ENCODE data around the gene SPSB2. TPM values are rescaled to one million over a fixed set of nuclear protein-coding genes. Genes with fewer than 3 reads are reported as not detected.
"Not testable (repeated sequence)": the region's sequence is repeated elsewhere in the genome, so short reads cannot be mapped to it uniquely, and the experiment has no call there.

SPSB2 gene
- total RNA-seq, 2 experiments from 2014 or later, result 3.8 to 4.7 TPM

DNA sequence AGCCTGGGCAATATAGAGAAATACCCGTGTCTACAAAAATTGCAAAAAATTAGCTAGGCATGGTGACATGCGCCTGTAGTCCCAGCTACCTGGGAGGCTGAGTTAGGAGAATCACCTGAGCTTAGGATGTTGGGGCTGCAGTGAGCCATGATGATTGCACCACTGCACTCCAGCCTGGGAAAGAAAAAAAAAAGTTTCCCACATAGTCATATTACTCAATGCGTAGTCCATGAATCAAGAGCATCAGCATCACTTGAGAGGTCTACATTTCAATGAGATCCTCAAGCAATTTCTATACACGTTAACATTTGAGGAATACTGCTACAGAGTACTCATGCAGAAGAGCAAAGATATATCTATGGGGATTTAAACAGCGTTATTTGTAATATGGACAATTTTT is 26.3 kb upstream of the SPSB2 start:
- H3K27ac Mint-ChIP-seq, result no peak overlapping the region
- no peaks in the 10 kb centered on the region for H3K9me3 Mint-ChIP-seq
- CTCF ChIA-PET, result interaction anchor here (0.7 to 1.5 kb wide), 3 partner anchors 8 to 146 kb away, joined by 4 to 7 read pairs (median 4); partner anchors contain the start of gene MLF2
- POLR2A ChIA-PET, result interaction anchor here (0.7 kb wide), 1 partner anchor 27 kb away, joined by 3 read pairs; the partner anchor contains the start of gene SPSB2
- H3K36me3 Mint-ChIP-seq, result no peaks in the 10 kb centered on the region
- intact Hi-C loops (cut with micrococcal nuclease), result no loop called here
- no peak overlapping the region for H3K4me3 Mint-ChIP-seq
- no peak for DNase-seq
- H3K27me3 Mint-ChIP-seq, result no peaks in the 10 kb centered on the region
- H3K4me1 Mint-ChIP-seq (ENCODE audit: low read depth), result peaks cover 7% of the 10 kb centered on the region

DNA sequence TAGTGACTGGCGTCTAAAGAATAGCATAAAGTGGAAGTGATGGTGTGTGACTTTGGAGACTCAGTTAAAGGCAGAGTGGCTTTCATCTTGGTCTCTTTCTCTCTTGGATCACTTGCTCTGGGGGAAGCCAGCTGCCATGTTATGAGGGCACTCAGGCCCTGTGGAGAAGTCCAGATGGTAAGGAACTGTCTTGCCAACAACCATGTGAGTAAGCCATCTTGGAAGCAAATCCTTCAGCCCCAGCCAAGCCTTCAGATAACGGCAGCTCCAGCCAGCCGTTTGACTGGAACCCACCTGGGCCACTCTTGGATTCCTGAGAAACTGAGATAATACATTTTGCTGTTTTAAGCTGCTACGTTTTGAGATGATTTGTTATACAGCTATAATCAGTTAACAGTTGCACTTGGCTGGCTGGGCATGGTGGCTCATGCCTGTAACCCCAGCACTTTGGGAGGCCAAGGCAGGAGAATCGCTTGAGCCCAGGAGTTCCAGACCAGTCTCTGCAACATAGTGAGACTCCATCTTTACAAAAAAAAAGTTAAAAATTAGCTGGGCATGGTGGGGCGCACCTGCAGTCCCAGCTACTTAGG is 23.8 kb upstream of the SPSB2 start:
- H3K27me3 Mint-ChIP-seq, result no peaks in the 10 kb centered on the region

DNA sequence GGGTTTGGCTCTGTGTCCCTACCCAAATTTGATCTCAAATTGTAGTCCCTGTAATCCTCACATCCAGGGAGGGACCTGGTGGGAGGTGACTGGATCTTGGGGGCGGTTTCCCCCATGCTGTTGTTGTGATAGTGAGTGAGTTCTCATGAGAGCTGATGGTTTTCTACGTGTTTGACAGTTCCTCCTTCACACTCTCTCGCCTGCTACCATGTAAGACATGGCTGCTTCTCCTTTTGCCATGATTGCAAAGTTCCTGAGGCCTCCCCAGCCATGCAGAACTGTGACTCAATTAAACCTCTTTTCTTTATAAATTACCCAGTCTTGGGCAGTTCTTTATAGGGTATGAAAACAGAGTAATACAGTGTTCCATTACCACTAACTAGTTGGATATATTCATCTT is 21.2 kb upstream of the SPSB2 start:
- Mint-ChIP-seq H3K4me3 (no peak overlapping the region), H3K27me3 (no peaks in the 10 kb centered on the region), H3K9me3 (no peaks in the 10 kb centered on the region), H3K4me1 (ENCODE audit: low read depth) (peaks cover 17% of the 10 kb centered on the region), H3K36me3 (peaks cover 2% of the 10 kb centered on the region), H3K27ac (no peak overlapping the region)
- ChIA-PET CTCF (interaction anchor here (0.6 to 1.0 kb wide), 2 partner anchors 44 to 70 kb away, joined by 3 to 6 read pairs; no protein-coding TSS in a partner anchor), POLR2A (no interaction called here)
- DNase-seq, result no peak
- intact Hi-C loops (cut with micrococcal nuclease), result no loop called here

More for the DNA sequence above, 23.8 kb upstream of the SPSB2 start:
- H3K4me1 Mint-ChIP-seq (ENCODE audit: low read depth), result peaks cover 10% of the 10 kb centered on the region
- H3K36me3 Mint-ChIP-seq, result no peaks in the 10 kb centered on the region
- H3K4me3 Mint-ChIP-seq, result no peak overlapping the region
- no peak overlapping the region for H3K27ac Mint-ChIP-seq
- no peak for DNase-seq
- intact Hi-C loops (cut with micrococcal nuclease), result no loop called here
- ChIA-PET CTCF (interaction anchor here (0.7 to 1.2 kb wide), 3 partner anchors 25 to 965 kb away, joined by 3 read pairs; no protein-coding TSS in a partner anchor), POLR2A (interaction anchor here (0.5 kb wide), 1 partner anchor 228 kb away, joined by 3 read pairs; no protein-coding TSS in a partner anchor)
- no peaks in the 10 kb centered on the region for H3K9me3 Mint-ChIP-seq

DNA sequence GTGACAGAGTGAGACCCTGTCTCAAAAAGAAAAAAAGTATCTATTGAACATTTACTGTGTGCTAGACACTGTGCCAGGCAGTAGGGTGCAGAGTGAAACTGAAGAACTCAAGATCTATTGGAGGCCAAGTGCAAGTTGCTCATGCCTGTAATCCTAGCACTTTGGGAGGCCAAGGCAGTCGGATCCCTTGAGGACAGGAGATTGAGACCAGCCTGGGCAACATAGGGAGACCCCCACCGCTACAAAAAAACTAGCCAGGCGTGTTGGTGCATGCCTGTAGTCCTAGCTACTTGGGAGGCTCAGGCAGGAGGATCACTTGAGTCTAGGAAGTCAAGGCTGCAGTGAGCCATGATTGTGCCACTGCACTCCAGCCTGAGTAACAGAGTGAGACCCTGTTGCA is 19.6 kb upstream of the SPSB2 start:
- H3K27me3 Mint-ChIP-seq; intact Hi-C loops (cut with micrococcal nuclease); H3K27ac Mint-ChIP-seq; H3K9me3 Mint-ChIP-seq; H3K36me3 Mint-ChIP-seq; DNase-seq: not testable (repeated sequence)
- ChIA-PET CTCF (interaction anchor here (2.0 to 2.4 kb wide), 4 partner anchors 20 to 65 kb away, joined by 4 to 53 read pairs (median 17); partner anchors contain the start of genes CDCA3, SPSB2 and USP5), POLR2A (interaction anchor here (2.0 kb wide), 2 partner anchors 22 to 51 kb away, joined by 8 to 9 read pairs; partner anchors contain the start of genes C12orf57, ENO2 and RNU7-1)
- peak overlapping the region; percentile 30 for H3K4me3 Mint-ChIP-seq
- H3K4me1 Mint-ChIP-seq (ENCODE audit: low read depth), result peaks cover 17% of the 10 kb centered on the region

DNA sequence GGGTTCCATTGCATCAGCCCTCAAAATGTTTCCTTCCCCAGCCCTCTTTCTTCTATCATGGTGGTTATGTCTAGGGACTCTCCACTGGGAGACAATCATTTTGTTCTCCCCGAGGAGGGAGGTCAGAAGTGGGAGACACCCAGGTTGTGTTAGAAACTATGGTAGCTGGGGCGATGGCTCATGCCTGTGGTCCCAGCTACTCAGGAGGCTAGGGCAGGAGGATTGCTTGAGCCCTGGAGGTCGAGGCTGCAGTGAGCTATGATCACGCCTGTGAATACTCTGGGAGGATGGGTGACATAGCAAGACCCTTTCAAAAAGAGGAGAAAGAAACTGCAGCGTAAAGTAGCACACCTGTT is 18.5 kb upstream of the SPSB2 start:
- no peaks in the 10 kb centered on the region for H3K27me3 Mint-ChIP-seq
- peak; percentile 35 for DNase-seq
- peaks cover 17% of the 10 kb centered on the region for H3K4me1 Mint-ChIP-seq (ENCODE audit: low read depth)
- H3K9me3 Mint-ChIP-seq, result no peaks in the 10 kb centered on the region
- intact Hi-C loops (cut with micrococcal nuclease), result loop anchor here (1.0 kb wide), 7 partner anchors 13 to 138 kb away; partner anchors contain the start of genes ENO2, LRRC23, MLF2 and RNU7-1
- H3K27ac Mint-ChIP-seq, result peak overlapping the region; percentile 97
- H3K4me3 Mint-ChIP-seq, result peak overlapping the region; percentile 82
- ChIA-PET POLR2A (interaction anchor here (0.8 to 2.0 kb wide), 14 partner anchors 13 to 202 kb away, joined by 3 to 24 read pairs (median 5); partner anchors contain the start of genes C12orf57, CD4, CDCA3 and ENO2), CTCF (interaction anchor here (0.6 to 3.2 kb wide), 33 partner anchors 8 to 221 kb away, joined by 3 to 53 read pairs (median 5); partner anchors contain the start of genes C12orf57, CD4, CDCA3 and COPS7A)
- peaks cover 2% of the 10 kb centered on the region for H3K36me3 Mint-ChIP-seq

DNA sequence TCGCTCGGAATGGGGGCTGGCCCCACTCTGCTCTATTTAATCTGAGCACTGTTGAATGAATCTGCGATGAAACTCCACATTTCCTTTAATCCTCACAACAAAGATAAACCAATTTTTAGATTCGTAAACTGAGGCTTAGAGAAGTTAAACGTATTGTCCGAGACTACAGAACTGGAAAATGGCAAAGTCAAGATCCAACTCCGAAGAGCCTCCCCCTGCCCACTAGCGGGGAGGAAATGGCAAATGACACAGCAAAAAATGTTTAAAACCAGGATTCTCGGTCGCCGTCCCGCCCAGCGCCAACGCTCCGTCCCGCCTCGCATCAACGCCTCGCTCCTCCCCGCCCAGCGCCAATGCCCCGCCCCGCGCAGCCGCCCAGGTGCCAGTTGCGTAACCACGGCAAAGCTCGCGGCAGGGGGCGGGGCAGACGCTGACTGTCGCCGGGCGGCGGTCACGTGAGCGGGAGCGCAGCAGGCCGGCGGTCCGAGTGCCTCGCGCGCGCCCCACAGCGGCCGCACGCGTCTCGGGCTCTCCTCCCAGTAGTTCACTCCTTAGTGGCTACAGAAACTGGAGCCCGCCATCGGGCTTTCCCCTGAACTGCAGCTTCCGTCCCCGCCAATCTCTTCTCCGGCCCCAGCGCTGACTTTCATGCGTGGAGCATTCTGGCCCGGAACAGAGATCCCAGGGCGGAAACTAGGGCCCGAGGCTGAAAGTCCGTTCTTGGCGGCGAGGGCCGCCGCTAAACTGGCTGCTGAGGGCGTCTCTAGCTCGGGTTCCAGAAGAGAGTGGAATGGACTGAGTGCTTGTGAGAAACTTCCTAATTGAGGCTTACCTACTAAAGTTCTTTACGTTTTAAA is 17.9 kb upstream of the SPSB2 start:
- peak overlapping the region; percentile 84 for H3K4me3 Mint-ChIP-seq
- DNase-seq, result peak; percentile 99
- H3K27me3 Mint-ChIP-seq, result no peaks in the 10 kb centered on the region
- ChIA-PET CTCF (interaction anchor here (0.6 to 3.2 kb wide), 37 partner anchors 9 to 222 kb away, joined by 3 to 53 read pairs (median 5); partner anchors contain the start of genes C12orf57, CD4, CDCA3 and COPS7A), POLR2A (interaction anchor here (0.8 to 2.0 kb wide), 14 partner anchors 13 to 201 kb away, joined by 3 to 24 read pairs (median 5); partner anchors contain the start of genes C12orf57, CD4, CDCA3 and ENO2)
- intact Hi-C loops (cut with micrococcal nuclease), result loop anchor here (1.0 kb wide), 7 partner anchors 13 to 138 kb away; partner anchors contain the start of genes ENO2, LRRC23, MLF2 and RNU7-1
- no peaks in the 10 kb centered on the region for H3K9me3 Mint-ChIP-seq
- H3K36me3 Mint-ChIP-seq, result peaks cover 2% of the 10 kb centered on the region
- peak overlapping the region; percentile 97 for H3K27ac Mint-ChIP-seq
- H3K4me1 Mint-ChIP-seq (ENCODE audit: low read depth), result peaks cover 17% of the 10 kb centered on the region

DNA sequence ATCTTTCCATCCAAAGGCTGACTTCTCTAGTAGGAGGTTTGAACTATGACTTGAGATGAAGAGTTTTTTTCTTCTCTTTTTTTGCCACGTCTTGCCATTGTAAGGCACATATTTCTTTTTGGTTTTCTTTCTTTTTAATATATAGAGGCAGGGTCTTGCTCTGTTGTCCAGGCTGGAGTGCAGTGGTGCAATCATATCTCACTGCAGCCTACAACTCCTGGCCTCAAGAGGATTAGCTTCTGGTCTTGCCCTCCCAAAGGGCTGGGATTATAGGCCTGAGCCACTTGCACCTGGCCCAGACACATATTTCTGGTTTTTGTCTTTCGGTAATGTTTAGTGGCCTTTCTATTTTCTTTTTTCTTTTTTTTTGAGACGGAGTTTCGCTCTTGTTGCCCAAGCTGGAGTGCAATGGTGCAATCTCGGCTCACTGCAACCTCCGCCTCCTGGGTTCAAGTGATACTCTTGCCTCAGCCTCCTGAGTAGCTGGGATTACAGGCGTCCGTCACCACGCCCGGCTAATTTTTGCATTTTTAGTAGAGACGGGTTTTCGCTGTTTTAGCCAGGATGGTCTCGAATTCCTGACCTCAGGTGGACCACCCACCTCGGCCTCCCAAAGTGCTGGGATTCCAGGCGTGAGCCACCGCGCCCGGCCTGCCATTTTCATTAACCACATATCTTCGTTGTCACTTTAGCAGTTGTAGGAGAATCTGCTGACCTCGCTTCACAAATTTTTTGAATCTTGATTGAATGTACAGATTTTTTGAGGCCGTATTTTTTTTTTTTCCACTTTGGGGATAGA is 16.9 kb upstream of the SPSB2 start:
- H3K9me3 Mint-ChIP-seq; H3K36me3 Mint-ChIP-seq; intact Hi-C loops (cut with micrococcal nuclease); H3K27me3 Mint-ChIP-seq; POLR2A ChIA-PET; DNase-seq: not testable (repeated sequence)
- Mint-ChIP-seq H3K4me3 (peak overlapping the region; percentile 84), H3K4me1 (ENCODE audit: low read depth) (peaks cover 17% of the 10 kb centered on the region), H3K27ac (peak overlapping the region; percentile 97)
- CTCF ChIA-PET, result interaction anchor here (3.2 kb wide), 1 partner anchor 21 kb away, joined by 27 read pairs; no protein-coding TSS in a partner anchor

DNA sequence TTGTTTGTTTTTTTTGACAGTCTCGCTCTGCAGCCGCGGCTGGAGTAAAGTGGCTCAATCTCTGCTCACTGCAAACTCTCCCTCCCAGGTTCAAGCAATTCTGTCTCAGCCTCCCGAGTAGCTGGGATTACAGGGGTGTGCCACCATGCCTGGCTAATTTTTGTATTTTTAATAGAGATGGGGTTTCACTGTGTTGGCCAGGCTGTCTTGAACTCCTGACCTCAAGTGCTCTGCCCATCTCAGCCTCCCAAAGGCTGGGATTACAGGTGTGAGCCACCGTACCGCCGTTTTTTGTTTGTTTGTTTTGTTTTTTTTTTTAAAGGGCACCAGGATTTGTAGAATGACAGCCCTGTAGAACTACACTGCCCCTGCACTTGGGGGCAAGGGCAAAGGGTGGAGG is 15.7 kb upstream of the SPSB2 start:
- Mint-ChIP-seq H3K27ac (peak overlapping the region; percentile 38), H3K4me1 (ENCODE audit: low read depth) (peaks cover 17% of the 10 kb centered on the region)
- POLR2A ChIA-PET; intact Hi-C loops (cut with micrococcal nuclease); DNase-seq; H3K9me3 Mint-ChIP-seq; H3K36me3 Mint-ChIP-seq; H3K27me3 Mint-ChIP-seq; H3K4me3 Mint-ChIP-seq: not testable (repeated sequence)
- CTCF ChIA-PET, result interaction anchor here (3.2 kb wide), 1 partner anchor 20 kb away, joined by 27 read pairs; no protein-coding TSS in a partner anchor

DNA sequence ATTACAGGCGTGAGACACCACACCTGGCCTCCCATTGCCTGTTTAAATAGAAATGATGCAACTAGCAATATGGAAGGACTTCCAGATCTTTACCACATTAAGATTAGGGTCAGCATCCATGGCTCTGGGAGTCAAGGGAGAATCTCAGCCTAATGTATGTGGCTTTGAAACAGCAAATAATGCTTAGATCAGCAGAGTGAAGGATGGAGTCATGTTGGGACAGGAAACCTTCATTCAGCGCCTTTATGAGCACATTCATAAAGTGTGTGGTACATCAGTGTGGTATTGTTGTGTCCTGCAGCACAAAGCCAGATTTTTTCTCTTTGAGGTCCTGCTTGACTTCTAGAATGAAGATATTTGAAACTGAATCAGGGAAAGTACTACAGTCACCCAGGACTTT is 15.3 kb upstream of the SPSB2 start:
- Mint-ChIP-seq H3K4me3 (no peak overlapping the region), H3K27ac (peak overlapping the region; percentile 38), H3K4me1 (ENCODE audit: low read depth) (peaks cover 17% of the 10 kb centered on the region), H3K9me3 (no peaks in the 10 kb centered on the region), H3K36me3 (peaks cover 8% of the 10 kb centered on the region), H3K27me3 (no peaks in the 10 kb centered on the region)
- ChIA-PET CTCF (no interaction called here), POLR2A (no interaction called here)
- intact Hi-C loops (cut with micrococcal nuclease), result no loop called here
- no peak for DNase-seq

DNA sequence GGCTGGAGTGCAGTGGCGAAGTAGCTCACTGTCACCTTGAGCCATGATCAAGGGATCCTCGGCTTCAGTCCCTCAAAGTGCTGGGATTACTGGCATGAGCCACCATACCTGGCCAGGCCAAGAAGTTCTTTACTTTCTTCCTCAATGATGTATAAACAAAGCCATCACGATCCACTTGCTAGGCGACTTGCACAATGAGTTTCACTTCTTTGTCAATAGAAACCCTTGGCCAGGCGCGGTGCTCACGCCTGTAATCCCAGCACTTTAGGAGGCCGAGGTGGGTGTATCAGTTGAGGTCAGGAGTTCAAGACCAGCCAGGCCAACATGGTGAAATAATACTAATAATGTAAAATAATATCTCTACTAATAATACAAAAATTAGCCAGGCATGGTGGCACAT is 14.4 kb upstream of the SPSB2 start:
- ChIA-PET CTCF (no interaction called here), POLR2A (interaction anchor here (1.0 kb wide), 1 partner anchor 14 kb away, joined by 3 read pairs; the partner anchor contains the start of gene SPSB2)
- Mint-ChIP-seq H3K9me3 (no peaks in the 10 kb centered on the region), H3K4me1 (ENCODE audit: low read depth) (peaks cover 15% of the 10 kb centered on the region), H3K27ac (no peak overlapping the region), H3K36me3 (peaks cover 8% of the 10 kb centered on the region), H3K27me3 (no peaks in the 10 kb centered on the region), H3K4me3 (no peak overlapping the region)
- intact Hi-C loops (cut with micrococcal nuclease), result no loop called here
- no peak for DNase-seq
